Fibroblast of villous mesenchyme (primary cell): ENCODE data around the gene SORCS2. TPM values are rescaled to one million over a fixed set of nuclear protein-coding genes. Genes with fewer than 3 reads are reported as not detected.
A peak's percentile ranks its signal among the peaks of the same experiment; 100 is the strongest.

Source experiments
- DNase-seq: peaks from one replicate; pipeline ENCODE4 v3.0.0-alpha.2; 2010; ENCODE audit warnings: low read depth
- H3K4me3 ChIP-seq: 2 replicates; pipeline ENCODE4 v1.5.1; 2011; ENCODE audit warnings: low read depth, mild to moderate bottlenecking, low read length
- total RNA-seq: library from RNA; depleted of rRNA; stranded (reverse); fragments of >200 nt; gene quantifications from 2 replicates; pipeline ENCODE4 v1.2.3, GENCODE V29; 2012
- TF ChIP-seq, protein P1 (sequence below): IDR thresholded peaks from 2 replicates; pipeline ENCODE4 v1.5.1; 2012; ENCODE audit warnings: low read depth, mild to moderate bottlenecking, low read length; ENCODE audit not compliant: insufficient read depth

The SORCS2 gene
- total RNA-seq, 1 donor: under 0.01 TPM

DNA sequence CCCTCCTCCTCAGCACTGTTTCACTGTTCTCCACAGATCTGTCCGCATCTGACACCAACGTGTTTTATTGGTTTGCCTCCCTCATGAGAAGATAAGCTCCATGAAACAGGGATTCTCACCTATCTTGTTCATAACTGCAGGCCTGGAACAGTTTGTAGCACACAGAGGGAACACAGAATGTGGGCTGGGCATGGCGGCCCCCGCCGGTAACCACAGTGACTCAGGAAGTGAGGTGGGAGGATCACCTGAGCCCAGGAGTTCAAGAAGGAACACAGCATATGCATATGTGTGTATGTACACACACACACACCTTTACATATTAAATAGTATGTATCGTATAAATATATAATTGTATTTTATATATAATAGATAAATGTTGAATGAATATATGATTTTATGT lies 578.7 kb downstream of the SORCS2 start:
- no peak overlapping the region for H3K4me3 ChIP-seq
- DNase-seq: no peak
- TF ChIP-seq, protein P1, sequence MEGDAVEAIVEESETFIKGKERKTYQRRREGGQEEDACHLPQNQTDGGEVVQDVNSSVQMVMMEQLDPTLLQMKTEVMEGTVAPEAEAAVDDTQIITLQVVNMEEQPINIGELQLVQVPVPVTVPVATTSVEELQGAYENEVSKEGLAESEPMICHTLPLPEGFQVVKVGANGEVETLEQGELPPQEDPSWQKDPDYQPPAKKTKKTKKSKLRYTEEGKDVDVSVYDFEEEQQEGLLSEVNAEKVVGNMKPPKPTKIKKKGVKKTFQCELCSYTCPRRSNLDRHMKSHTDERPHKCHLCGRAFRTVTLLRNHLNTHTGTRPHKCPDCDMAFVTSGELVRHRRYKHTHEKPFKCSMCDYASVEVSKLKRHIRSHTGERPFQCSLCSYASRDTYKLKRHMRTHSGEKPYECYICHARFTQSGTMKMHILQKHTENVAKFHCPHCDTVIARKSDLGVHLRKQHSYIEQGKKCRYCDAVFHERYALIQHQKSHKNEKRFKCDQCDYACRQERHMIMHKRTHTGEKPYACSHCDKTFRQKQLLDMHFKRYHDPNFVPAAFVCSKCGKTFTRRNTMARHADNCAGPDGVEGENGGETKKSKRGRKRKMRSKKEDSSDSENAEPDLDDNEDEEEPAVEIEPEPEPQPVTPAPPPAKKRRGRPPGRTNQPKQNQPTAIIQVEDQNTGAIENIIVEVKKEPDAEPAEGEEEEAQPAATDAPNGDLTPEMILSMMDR: no peak

GRCh38 chr4:7771541-7772507 lies 579.5 kb downstream of the SORCS2 start:
- H3K4me3 ChIP-seq: no peak overlapping the region
- TF ChIP-seq, protein P1: no peak
- DNase-seq: no peak

DNA sequence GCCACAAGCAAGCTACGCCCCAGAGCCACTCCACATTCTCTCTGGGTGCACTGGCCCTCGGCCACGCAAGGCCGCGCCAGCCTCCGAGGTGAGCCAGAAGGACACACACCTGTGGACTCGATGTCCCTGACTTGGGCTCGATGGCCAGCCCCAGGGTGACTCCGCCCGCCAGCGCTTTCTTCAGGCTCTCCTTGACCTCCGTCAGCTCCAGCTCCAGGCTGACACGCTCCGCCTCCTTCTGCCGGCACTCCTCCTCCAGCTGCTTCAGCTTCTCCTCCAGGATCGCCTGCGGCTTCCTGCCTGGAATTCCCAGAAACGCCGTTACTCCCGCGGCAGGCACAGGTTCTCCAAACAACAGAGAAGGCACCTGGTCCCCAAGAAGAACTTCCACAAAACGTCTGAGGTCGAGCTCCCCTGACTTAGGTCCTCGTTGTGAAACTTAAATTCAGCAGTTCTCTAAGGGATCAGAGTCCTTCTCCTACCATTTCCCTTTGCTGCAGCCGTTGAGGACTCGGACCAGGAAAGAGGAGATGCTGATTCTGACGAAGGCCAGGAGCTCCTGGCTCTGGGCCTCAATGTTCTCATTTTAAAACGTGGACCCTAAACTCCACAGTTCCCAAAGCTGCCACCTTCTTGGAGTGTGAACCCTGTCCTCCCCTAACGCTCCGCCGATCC lies 580.5 kb downstream of the SORCS2 start:
- TF ChIP-seq, protein P1: no peak
- DNase-seq: peak; percentile 50
- no peak overlapping the region for H3K4me3 ChIP-seq

GRCh38 chr4:7773401-7774180 lies 581.3 kb downstream of the SORCS2 start:
- H3K4me3 ChIP-seq: no peak overlapping the region
- DNase-seq: no peak
- TF ChIP-seq, protein P1: no peak

DNA sequence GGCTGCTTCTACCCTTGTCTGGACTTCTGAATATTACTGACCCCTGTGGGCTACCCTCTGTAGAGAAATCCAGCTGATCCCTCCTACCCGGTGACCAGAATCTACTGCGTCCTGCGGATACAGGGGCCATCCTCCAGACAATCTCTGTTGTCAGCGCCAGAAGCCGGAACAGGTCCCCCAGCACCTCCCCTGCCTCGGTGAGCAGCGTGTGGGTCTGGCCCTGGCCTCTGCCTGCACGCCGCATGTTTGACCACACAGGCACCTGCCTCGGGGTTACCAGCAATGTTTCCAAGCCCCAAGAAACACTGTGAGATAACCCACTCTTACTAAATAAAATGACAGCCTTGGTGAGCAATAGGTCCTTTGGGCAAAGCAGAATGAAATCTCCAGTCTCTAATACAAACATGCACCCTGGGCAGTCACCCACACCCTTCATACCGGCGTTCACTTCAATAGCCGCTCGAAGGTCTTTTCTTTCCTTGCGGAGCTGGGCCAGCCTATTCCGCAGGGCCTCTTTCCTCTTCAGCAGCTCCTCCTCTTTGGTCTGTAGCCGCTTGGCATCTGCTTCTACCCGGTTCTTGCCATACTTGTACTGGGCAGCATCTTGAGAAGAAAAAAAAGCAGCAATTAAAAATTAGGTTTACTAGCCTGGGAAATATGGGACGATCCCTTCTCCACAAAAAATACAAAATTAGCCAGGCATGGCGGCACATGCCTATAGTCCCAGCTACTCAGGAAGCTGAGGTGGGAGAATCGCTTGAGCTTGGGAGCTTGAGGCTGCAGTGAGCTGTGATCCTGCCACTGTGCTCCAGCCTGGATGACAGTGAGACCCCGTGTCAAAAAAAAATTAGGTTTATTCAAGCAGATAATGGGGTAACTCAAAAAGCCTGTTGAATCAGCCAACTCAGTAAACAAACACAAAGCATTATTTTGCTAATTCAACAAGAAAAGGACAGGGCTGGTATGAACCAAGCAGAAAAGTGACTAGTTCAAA lies 582.3 kb downstream of the SORCS2 start:
- TF ChIP-seq, protein P1: no peak
- no peak for DNase-seq

More for the DNA sequence above, 582.3 kb downstream of the SORCS2 start:
- H3K4me3 ChIP-seq: no peak overlapping the region
